NCI-H446 (cell line): ENCODE measurements around the gene HID1.

Experiments used
- DNase-seq, 2 experiments: peaks; one replicate each; lab custom pipeline; 2025; lab: John Stamatoyannopoulos, UW

HID1 gene

GRCh38 chr17:74964988-74965622, 7.5 kb downstream of the HID1 start:
- no peak for DNase-seq

- DNase-seq, result no peak
Observed at GRCh38 chr17:74964246-74964761, 8.3 kb downstream of the HID1 start.

- no peak for DNase-seq
Observed at GRCh38 chr17:74963656-74964055, 8.9 kb downstream of the HID1 start.

DNA sequence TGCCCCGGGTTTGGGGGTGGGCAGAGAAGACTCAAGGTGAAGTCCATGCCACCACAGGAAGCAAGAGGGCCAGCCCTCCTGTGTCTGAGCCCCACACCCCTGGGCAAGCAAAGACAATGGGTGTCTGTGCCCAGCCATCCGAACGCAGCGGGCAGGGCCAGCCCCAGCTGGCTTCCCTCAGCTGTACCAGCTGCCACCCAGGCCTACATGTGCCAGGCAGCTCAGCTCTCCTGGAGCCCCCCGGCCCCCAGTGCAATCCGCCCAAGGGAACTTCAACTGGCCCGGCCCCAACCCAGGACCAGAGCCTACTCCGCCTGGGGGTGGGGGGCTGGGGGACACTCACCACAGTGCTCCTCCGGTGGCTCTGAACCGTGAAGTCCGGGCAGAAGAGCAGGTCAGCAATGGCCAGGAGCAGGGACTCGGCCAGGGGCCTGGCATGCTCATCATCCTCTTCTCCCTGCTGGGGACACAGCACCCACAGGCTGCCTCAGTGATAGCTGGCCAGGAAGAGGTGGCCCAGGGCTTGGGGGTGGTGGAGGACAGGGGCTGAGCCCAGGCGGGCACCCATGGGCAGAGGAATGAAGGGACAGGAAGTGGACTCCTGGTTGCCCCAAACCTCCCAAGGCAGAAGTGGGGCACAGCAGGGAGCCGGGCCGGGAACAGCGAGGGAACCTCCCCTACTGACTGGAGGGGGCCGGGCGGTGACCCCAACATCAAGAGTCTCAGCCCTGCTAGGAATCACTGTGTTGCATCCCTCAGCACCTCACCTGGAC, 9.8 kb downstream of the HID1 start:
- DNase-seq, result peak in 1 of 2 experiments; percentile 9

DNA sequence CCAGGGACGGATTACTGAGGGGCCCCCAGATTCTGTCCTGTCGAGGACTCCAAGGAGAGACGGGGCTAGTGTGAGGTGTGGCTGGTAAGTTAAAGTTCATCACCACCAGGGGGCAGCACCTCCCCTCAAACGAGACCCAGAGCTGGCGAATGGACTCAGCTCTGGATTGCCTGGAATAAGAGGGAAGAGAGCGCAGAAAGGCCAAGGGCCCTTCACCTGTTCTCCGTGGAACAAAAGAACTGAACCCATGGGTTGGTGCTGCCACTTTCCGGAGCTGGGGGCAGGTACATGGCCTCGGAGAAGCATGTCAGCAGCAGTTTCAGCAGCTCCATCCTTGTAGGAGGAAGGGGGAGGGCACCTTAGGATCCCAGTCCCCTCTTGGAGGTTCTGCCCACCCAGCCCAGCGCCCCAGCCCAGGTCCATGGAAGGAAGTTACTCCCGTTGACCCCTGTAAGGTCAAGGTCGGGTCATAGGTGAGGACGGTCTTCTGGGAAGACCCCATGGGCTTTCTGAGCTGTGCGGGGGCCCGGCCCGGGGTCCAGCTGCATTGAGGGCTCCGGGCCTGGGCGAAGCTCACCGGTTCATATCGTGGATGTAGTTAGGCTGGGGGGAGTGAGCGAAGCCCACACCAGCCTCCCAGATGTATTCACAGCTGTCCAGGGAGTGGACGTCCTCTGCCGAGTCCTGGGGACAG, 10.8 kb downstream of the HID1 start:
- DNase-seq, result peak; percentile 82 to 90

DNA sequence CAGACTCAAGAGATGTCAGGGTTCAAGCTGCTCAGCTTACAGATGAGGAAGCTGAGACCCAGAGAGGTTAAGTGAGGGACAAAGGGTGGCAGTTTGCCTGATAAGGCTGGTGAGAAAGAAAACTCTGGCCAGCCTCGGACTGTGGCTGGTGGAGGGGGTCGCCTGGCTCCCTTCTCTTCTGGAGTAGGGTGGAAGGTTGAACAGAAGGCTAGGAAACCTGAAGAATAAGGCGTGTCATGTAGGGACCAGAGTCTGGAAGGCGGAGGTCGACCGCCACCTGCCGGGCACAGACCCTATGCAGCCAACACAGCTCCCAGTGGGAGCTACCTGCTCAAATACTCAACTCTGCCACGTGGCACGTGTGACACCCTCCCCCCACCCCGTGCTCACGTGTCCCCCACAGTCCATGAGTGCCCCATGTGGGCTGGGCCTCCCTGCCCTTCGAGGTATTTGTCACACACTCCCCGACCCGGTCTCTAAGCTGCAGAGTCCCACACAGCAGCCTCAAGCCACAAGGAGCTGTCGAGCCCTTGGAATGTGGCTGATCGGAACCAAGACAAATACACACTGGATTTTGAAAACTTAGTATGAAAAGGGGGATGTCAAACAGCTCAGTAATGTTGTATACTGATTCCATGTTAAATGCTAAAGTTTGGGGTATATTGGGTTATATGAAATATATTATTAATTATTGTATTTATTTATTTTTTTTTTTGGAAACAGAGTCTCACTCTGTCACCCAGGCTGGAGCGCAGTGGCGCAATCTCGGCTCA, 11.8 kb downstream of the HID1 start:
- peak in 1 of 2 experiments; percentile 23 for DNase-seq

- DNase-seq, result no peak
Observed at GRCh38 chr17:74959826-74960515, 12.6 kb downstream of the HID1 start.

- peak; percentile 26 to 79 for DNase-seq
Observed at GRCh38 chr17:74957935-74958740, 14.4 kb downstream of the HID1 start.

GRCh38 chr17:74956093-74956492, 16.5 kb downstream of the HID1 start:
- DNase-seq, result no peak

DNA sequence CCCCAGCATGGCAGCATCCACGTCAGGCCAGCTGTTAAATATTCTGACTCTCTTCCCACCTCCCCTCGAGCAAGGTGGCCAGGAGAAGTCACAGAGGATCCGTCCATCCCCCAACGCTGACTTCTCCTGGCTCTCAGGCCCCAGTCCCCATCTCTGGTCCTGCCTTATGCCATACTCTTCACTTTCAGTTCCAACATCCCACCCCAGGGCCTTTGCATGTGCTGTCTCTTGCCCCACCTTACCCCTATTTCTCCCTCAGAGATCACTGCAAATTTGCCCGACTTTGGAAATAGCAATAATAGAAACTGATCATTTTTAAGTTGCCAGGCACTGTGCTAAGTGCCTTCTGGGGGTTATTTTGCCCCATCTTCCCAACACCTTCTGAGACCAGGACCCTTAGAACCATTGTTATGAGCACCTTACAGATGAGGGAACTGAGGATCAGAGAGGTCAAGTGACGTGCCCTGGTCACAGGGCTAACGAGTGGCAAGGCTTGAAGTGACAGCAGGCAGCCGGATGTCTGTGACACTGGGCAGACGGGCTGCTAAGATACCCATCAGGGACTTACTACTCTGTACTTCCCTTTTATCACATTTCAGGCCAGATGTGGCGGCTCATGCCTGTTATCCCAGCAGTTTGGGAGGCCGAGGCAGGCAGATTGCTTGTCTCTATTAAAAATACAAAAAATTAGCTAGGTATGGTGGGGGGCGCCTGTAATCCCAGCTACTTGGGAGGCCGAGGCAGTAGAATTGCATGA, 17.7 kb downstream of the HID1 start:
- DNase-seq, result no peak

- no peak for DNase-seq
Observed at GRCh38 chr17:74954115-74954514, 18.4 kb downstream of the HID1 start.

DNA sequence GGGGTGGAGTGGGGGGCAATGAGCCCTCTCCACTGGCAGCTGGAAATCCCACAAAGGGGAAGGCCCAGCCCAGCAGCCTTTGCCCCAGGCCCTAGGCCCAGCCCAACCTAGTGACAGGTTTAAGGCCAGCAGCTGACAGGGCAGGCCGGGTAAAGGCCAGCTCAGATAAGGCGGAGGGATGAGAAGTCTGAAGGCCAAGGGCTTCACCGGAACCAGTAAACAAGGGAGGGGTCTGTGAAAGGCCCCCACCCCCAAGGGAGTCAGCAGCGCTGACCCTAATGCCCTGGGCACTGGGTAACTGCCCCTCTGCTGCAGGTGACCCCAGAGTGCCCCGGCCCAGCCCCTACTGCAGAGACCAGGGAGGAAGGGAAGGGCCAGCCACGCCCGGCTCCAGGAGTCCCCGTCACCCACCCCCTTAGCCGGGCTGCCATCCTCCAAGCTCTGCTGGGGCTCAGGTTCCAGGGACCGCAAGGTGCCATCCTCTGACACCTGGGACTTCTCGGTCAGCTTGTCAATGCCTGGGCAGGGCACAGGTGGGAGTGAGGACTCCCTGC, 19.3 kb downstream of the HID1 start:
- DNase-seq, result no peak

DNA sequence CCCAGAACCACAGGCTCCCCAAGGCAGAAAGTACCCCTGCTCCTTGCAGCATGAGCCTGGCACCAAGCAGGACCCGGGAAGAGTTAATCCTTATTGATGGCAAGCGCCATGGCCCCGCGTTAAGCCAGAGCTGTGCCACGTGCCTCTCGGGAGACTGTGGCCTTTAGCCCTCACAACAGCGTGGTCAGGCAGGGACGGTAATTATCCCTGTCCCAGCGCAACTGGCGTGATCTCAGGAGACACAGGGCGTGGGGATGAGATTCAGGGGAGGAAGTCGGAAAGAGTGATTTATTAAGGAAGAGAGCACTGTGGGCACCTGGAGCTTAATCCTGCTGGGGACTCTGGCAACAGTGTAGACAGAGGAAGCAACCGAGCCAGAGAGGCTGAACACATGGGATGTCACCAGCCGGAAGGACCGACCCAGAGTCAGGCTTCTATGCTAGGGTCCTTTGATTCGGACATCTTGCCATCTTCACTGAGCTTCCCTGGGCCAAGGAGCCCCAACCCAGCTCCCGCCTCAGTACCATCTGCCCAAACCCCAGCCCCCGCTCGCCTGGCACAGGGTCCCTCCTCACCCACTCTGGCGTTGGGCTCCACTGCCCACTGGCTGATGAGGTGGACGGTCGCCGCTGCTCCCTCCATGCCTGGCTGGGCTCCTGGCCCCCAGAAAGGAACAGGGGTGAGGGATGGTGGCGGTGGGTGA, 20.0 kb downstream of the HID1 start:
- DNase-seq, result no peak

DNA sequence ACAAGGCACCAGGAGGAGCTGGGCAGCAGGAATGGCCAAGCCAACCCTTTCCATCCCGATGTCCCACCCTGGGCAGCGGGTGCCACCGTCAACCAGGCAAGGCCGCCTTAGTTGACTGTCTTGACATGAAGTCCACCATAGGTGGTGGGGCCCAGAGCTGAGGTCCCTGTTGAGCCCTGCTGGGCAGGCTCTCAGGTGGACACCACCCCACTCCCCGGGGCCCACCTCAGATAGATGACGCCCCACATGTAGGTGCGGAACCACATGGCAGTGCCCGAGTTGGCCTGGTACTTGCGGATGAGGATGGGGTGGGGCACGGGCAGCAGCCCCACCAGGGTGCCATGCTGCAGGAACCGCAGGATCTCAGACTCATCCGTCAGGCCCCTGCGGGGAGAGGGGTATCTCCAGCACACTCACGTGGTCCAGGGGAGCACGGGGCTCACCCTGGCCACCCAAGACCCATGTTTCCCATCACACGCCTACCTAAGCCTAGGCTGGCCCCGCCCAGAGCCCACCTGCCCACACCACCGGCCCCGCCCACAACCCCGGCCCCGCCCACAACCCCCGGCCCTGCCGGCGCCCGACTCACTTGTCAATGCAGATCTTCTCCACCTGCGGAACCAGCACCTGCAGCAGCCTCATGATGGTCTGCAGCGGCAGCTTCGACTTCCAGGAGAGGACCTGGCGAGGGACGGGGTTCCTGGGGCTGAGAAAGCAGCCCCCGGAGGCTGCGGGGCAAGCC, 20.7 kb downstream of the HID1 start:
- no peak for DNase-seq

GRCh38 chr17:74951065-74951464, 21.5 kb downstream of the HID1 start:
- DNase-seq, result no peak

- no peak for DNase-seq
Observed at GRCh38 chr17:74950207-74950606, 22.4 kb downstream of the HID1 start.

DNA sequence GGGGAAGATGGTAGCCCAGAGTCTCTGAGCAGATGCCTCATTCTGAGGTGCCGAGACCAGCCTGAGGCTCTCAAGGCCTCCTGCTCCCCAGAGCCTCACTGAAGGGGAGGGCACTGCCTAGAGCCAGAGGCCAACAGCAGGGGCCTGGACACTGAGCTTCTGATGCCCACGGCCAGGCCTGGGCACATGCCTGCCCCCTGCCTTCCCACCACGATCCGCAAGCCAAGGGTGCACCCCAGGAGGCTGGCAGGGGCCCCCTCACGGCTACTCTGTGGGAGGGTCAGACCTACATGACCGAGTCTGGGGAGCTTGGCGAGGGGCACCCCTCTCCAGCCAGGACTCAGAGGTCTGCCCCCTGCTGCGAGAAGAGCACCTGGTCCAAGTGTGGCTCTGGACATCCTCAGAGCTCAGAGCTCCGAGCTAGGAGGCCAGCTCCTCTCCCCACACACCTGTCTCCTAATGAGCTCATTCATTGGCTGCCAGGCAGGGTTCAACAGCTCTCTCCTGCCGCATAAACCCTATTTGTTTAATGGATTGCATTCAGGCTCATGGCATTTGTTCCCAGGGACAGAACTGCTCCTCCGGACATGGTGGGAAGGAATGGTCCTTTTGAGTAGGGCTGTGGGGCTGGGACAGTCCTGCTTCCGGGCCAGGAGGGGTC, 23.0 kb downstream of the HID1 start:
- DNase-seq, result no peak
